Bronchial epithelial cell (primary cell): ENCODE measurements around the gene DNAH1. TPM values are rescaled to one million over a fixed set of nuclear protein-coding genes. Genes with fewer than 3 reads are reported as not detected.

Experiments
- DNase-seq: peaks from one replicate; pipeline ENCODE4 v3.0.0-alpha.2; 2010; ENCODE audit warnings: low read depth
- FAIRE-seq: peaks from 2 replicates; lab custom pipeline; 2011; peaks lifted over from hg19 to GRCh38; lab: Jason Lieb, UNC
- H3K27me3 ChIP-seq: 2 replicates; pipeline ENCODE4 v1.5.1; 2011; ENCODE audit warnings: low read length; ENCODE audit not compliant: control insufficient read depth, insufficient read depth
- H3K36me3 ChIP-seq: 2 replicates; pipeline ENCODE4 v1.5.1; 2011; ENCODE audit warnings: low read length; ENCODE audit not compliant: control insufficient read depth, insufficient read depth
- H3K4me3 ChIP-seq: 2 replicates; pipeline ENCODE4 v1.5.1; 2011; ENCODE audit warnings: mild to moderate bottlenecking, low read depth, low read length, control low read depth
- CTCF ChIP-seq: IDR thresholded peaks from 2 replicates; pipeline ENCODE4 v1.5.1; 2011; ENCODE audit warnings: mild to moderate bottlenecking, moderate library complexity, low read length, control low read depth, inconsistent platforms; ENCODE audit not compliant: insufficient read depth, severe bottlenecking
- total RNA-seq: library from RNA; depleted of rRNA; stranded (reverse); fragments of >200 nt; gene quantifications from 2 replicates; pipeline ENCODE4 v1.2.1, GENCODE V29; 2014

Gene DNAH1
- total RNA-seq, 1 donor from 2014 or later: 0.79 TPM

GRCh38 chr3:52408466-52408865 is 92.3 kb downstream of the DNAH1 start:
- H3K27me3 ChIP-seq: no peaks in the 10 kb centered on the region
- DNase-seq: no peak
- H3K36me3 ChIP-seq: peaks cover 21% of the 10 kb centered on the region
- no peak for FAIRE-seq
- H3K4me3 ChIP-seq: no peak overlapping the region
- no peak for TF ChIP-seq CTCF

- Histone ChIP-seq H3K4me3 (no peak overlapping the region), H3K27me3 (no peaks in the 10 kb centered on the region), H3K36me3 (peaks cover 1% of the 10 kb centered on the region)
- no peak for TF ChIP-seq CTCF
- FAIRE-seq (no peak), DNase-seq (no peak)
These were observed 99.7 kb downstream of the DNAH1 start for GRCh38 chr3:52415800-52416199.

GRCh38 chr3:52420388-52420787 is 104.3 kb downstream of the DNAH1 start:
- FAIRE-seq (no peak), DNase-seq (no peak)
- TF ChIP-seq CTCF: no peak
- Histone ChIP-seq H3K36me3 (no peaks in the 10 kb centered on the region), H3K27me3 (no peaks in the 10 kb centered on the region), H3K4me3 (no peak overlapping the region)

- FAIRE-seq (no peak), DNase-seq (no peak)
- no peak for TF ChIP-seq CTCF
- Histone ChIP-seq H3K4me3 (no peak overlapping the region), H3K36me3 (no peaks in the 10 kb centered on the region), H3K27me3 (no peaks in the 10 kb centered on the region)
These were observed 106.5 kb downstream of the DNAH1 start for GRCh38 chr3:52422669-52423068.

GRCh38 chr3:52423173-52423572 is 107.1 kb downstream of the DNAH1 start:
- Histone ChIP-seq H3K36me3 (no peaks in the 10 kb centered on the region), H3K4me3 (no peak overlapping the region), H3K27me3 (no peaks in the 10 kb centered on the region)
- FAIRE-seq: no peak
- TF ChIP-seq CTCF: no peak
- no peak for DNase-seq
